ENCODE data around the gene SDK1.

- TF ChIP-seq ZNF335 (tag by site-specific recombination; conservative IDR thresholded peaks at IDR 0.05) (no peak), ZFP37 (tag by site-specific recombination; IDR thresholded peaks at IDR 0.05) (no peak), ZNF132 (tag by site-specific recombination; IDR thresholded peaks at IDR 0.05; ENCODE audit: borderline replicate concordance) (no peak), CTCF (tag by site-specific recombination; IDR thresholded peaks at IDR 0.05) (no peak), PRDM1 (tag by site-specific recombination; IDR thresholded peaks at IDR 0.05) (no peak)
- TF ChIP-seq, protein P1, sequence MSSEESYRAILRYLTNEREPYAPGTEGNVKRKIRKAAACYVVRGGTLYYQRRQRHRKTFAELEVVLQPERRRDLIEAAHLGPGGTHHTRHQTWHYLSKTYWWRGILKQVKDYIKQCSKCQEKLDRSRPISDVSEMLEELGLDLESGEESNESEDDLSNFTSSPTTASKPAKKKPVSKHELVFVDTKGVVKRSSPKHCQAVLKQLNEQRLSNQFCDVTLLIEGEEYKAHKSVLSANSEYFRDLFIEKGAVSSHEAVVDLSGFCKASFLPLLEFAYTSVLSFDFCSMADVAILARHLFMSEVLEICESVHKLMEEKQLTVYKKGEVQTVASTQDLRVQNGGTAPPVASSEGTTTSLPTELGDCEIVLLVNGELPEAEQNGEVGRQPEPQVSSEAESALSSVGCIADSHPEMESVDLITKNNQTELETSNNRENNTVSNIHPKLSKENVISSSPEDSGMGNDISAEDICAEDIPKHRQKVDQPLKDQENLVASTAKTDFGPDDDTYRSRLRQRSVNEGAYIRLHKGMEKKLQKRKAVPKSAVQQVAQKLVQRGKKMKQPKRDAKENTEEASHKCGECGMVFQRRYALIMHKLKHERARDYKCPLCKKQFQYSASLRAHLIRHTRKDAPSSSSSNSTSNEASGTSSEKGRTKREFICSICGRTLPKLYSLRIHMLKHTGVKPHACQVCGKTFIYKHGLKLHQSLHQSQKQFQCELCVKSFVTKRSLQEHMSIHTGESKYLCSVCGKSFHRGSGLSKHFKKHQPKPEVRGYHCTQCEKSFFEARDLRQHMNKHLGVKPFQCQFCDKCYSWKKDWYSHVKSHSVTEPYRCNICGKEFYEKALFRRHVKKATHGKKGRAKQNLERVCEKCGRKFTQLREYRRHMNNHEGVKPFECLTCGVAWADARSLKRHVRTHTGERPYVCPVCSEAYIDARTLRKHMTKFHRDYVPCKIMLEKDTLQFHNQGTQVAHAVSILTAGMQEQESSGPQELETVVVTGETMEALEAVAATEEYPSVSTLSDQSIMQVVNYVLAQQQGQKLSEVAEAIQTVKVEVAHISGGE (tag by site-specific recombination; conservative IDR thresholded peaks at IDR 0.05; ENCODE audit: low read depth), result no peak
Measured at GRCh38 chr7:4210821-4211220, 909.8 kb downstream of the SDK1 start.

All from HEK293 (cell line).